Mesendoderm (in vitro differentiated cells): ENCODE measurements around the gene CD81.

Experiments used
- DNase-seq: peaks from one replicate; pipeline ENCODE4 v3.0.0; 2013
- H2AK5ac ChIP-seq: 2 replicates; pipeline ENCODE4 v1.6.1; 2013; ENCODE audit warnings: low read length, inconsistent platforms
- H2BK120ac ChIP-seq: 2 replicates; pipeline ENCODE4 v1.6.1; 2013; ENCODE audit warnings: low read depth, mild to moderate bottlenecking, low read length, moderate library complexity, mixed read lengths
- H2BK15ac ChIP-seq: replicated peaks from 2 replicates; pipeline ENCODE4 v1.6.1; 2013; ENCODE audit warnings: low read depth, mild to moderate bottlenecking, moderate library complexity
- H2BK5ac ChIP-seq: 2 replicates; pipeline ENCODE4 v1.6.1; 2013; ENCODE audit warnings: low read length, inconsistent platforms
- H3K18ac ChIP-seq: 2 replicates; pipeline ENCODE4 v1.6.1; 2013; ENCODE audit warnings: mild to moderate bottlenecking, low read length, mixed read lengths
- H3K23ac ChIP-seq: one replicate; pipeline ENCODE4 v1.6.1; 2013; ENCODE audit warnings: low read length
- H3K27ac ChIP-seq: 2 replicates; pipeline ENCODE4 v1.5.1; 2013; ENCODE audit warnings: low read depth, mild to moderate bottlenecking, inconsistent platforms, low read length, moderate library complexity
- H3K27me3 ChIP-seq: 2 replicates; pipeline ENCODE4 v1.6.1; 2013; ENCODE audit warnings: low read length, control low read depth, mild to moderate bottlenecking, inconsistent platforms; ENCODE audit not compliant: insufficient read depth, poor library complexity
- H3K36me3 ChIP-seq: 2 replicates; pipeline ENCODE4 v1.6.1; 2013; ENCODE audit warnings: low read length, inconsistent platforms; ENCODE audit not compliant: control insufficient read depth, insufficient read depth
- H3K4ac ChIP-seq: one replicate; pipeline ENCODE4 v1.6.1; 2013; ENCODE audit warnings: low read depth, mild to moderate bottlenecking, low read length, moderate library complexity
- H3K4me1 ChIP-seq: 2 replicates; pipeline ENCODE4 v1.6.1; 2013; ENCODE audit warnings: low read depth, low read length, inconsistent platforms; ENCODE audit not compliant: control insufficient read depth
- H3K4me2 ChIP-seq: 2 replicates; pipeline ENCODE4 v1.6.1; 2013; ENCODE audit warnings: low read length
- H3K4me3 ChIP-seq: 2 replicates; pipeline ENCODE4 v1.5.1; 2013; ENCODE audit warnings: mild to moderate bottlenecking, low read length
- H3K56ac ChIP-seq: one replicate; pipeline ENCODE4 v1.6.1; 2013; ENCODE audit warnings: low read length
- H3K79me1 ChIP-seq: 2 replicates; pipeline ENCODE4 v1.6.1; 2013; ENCODE audit warnings: low read length, inconsistent platforms
- H3K79me2 ChIP-seq: 2 replicates; pipeline ENCODE4 v1.6.1; 2013; ENCODE audit warnings: mild to moderate bottlenecking, low read length; ENCODE audit not compliant: control insufficient read depth, insufficient read depth
- H3K9ac ChIP-seq: 2 replicates; pipeline ENCODE4 v1.6.1; 2013; ENCODE audit warnings: low read length, inconsistent platforms
- H4K5ac ChIP-seq: one replicate; pipeline ENCODE4 v1.6.1; 2013; ENCODE audit warnings: low read length
- H4K8ac ChIP-seq: one replicate; pipeline ENCODE4 v1.6.1; 2013; ENCODE audit warnings: low read depth, mild to moderate bottlenecking, control low read depth, low read length, moderate library complexity
- WGBS: extraction: QIAGEN DNeasy Blood & Tissue Kit; methylation state at CpG from one replicate; pipeline ENCODE4 v1.1.7; 2013; ENCODE audit warnings: low lambda C conversion rate, missing lambda C conversion rate; ENCODE audit not compliant: insufficient coverage; ENCODE audit errors: extremely low coverage; 5-methylcytosine and 5-hydroxymethylcytosine counted together

Gene CD81

GRCh38 chr11:2442589-2442988 is 65.5 kb downstream of the CD81 start:
- no peak for DNase-seq
- no peak overlapping the region for H3K4me3 ChIP-seq
- no peak overlapping the region for H3K56ac ChIP-seq
- peaks cover 17% of the 10 kb centered on the region for H3K27me3 ChIP-seq
- H3K18ac ChIP-seq: no peak overlapping the region
- no peak overlapping the region for H3K23ac ChIP-seq
- no peak overlapping the region for H2AK5ac ChIP-seq
- no peaks in the 10 kb centered on the region for H3K79me2 ChIP-seq
- H3K27ac ChIP-seq: no peak overlapping the region
- no peaks in the 10 kb centered on the region for H3K36me3 ChIP-seq
- no peak overlapping the region for H3K9ac ChIP-seq
- H3K4me2 ChIP-seq: no peak overlapping the region
- H3K4ac ChIP-seq: no peak overlapping the region
- H2BK15ac ChIP-seq: no peak overlapping the region
- H4K8ac ChIP-seq: no peak overlapping the region
- H3K79me1 ChIP-seq: no peaks in the 10 kb centered on the region
- WGBS: no CpG with 5 or more reads among the region's 2 CpGs
- no peaks in the 10 kb centered on the region for H3K4me1 ChIP-seq
- H2BK5ac ChIP-seq: no peak overlapping the region
- H4K5ac ChIP-seq: no peak overlapping the region
- no peak overlapping the region for H2BK120ac ChIP-seq

GRCh38 chr11:2443406-2443805 is 66.3 kb downstream of the CD81 start:
- DNase-seq: no peak
- no peak overlapping the region for H3K4ac ChIP-seq
- H3K27me3 ChIP-seq: peaks cover 17% of the 10 kb centered on the region
- H3K4me2 ChIP-seq: no peak overlapping the region
- H3K36me3 ChIP-seq: no peaks in the 10 kb centered on the region
- no peak overlapping the region for H3K23ac ChIP-seq
- no peaks in the 10 kb centered on the region for H3K4me1 ChIP-seq
- no peak overlapping the region for H4K8ac ChIP-seq
- H3K9ac ChIP-seq: no peak overlapping the region
- H3K27ac ChIP-seq: no peak overlapping the region
- H2BK5ac ChIP-seq: no peak overlapping the region
- H3K56ac ChIP-seq: no peak overlapping the region
- no peak overlapping the region for H2BK120ac ChIP-seq
- H3K79me1 ChIP-seq: no peaks in the 10 kb centered on the region
- H2AK5ac ChIP-seq: no peak overlapping the region
- no peak overlapping the region for H3K4me3 ChIP-seq
- no peak overlapping the region for H4K5ac ChIP-seq
- H3K79me2 ChIP-seq: no peaks in the 10 kb centered on the region
- no peak overlapping the region for H2BK15ac ChIP-seq
- WGBS: no CpG with 5 or more reads among the region's 11 CpGs
- H3K18ac ChIP-seq: no peak overlapping the region

GRCh38 chr11:2443881-2444820 is 67.0 kb downstream of the CD81 start, which contains the start of gene TRPM5:
Gene TRPM5, minus strand, starts transcription at chr11:2444514. Its CDS starts 21,478 bp downstream, at chr11:2423036.
- H3K79me1 ChIP-seq: no peaks in the 10 kb centered on the region
- H3K4ac ChIP-seq: no peak within 1 kb of the TSS
- H2BK15ac ChIP-seq: no peak within 1 kb of the TSS
- H3K9ac ChIP-seq: no peak within 1 kb of the TSS
- peak within 1 kb of the TSS; percentile 38 for H3K4me2 ChIP-seq
- no peak within 1 kb of the TSS for H4K8ac ChIP-seq
- no peak within 1 kb of the TSS for H2BK5ac ChIP-seq
- H3K27me3 ChIP-seq: peaks cover 17% of the 10 kb centered on the region
- no peak within 1 kb of the TSS for H2AK5ac ChIP-seq
- peak; percentile 37 for DNase-seq
- H3K56ac ChIP-seq: no peak within 1 kb of the TSS
- no CpG with 5 or more reads among the region's 64 CpGs for WGBS
- peak within 1 kb of the TSS; percentile 66 for H3K23ac ChIP-seq
- no peak within 1 kb of the TSS for H3K18ac ChIP-seq
- no peaks in the 10 kb centered on the region for H3K79me2 ChIP-seq
- H3K27ac ChIP-seq: no peak within 1 kb of the TSS
- H3K4me1 ChIP-seq: no peaks in the 10 kb centered on the region
- no peak within 1 kb of the TSS for H4K5ac ChIP-seq
- no peak within 1 kb of the TSS for H2BK120ac ChIP-seq
- H3K36me3 ChIP-seq: no peaks in the 10 kb centered on the region
- no peak within 1 kb of the TSS for H3K4me3 ChIP-seq

- H2BK120ac ChIP-seq: no peak within 1 kb of the TSS
- no peak within 1 kb of the TSS for H2BK15ac ChIP-seq
- no peak within 1 kb of the TSS for H4K8ac ChIP-seq
- WGBS: no CpG with 5 or more reads among the region's 116 CpGs
- DNase-seq: no peak
- H3K36me3 ChIP-seq: no peaks in the 10 kb centered on the region
- no peak within 1 kb of the TSS for H3K18ac ChIP-seq
- H3K4me3 ChIP-seq: no peak within 1 kb of the TSS
- no peaks in the 10 kb centered on the region for H3K79me1 ChIP-seq
- no peak within 1 kb of the TSS for H3K9ac ChIP-seq
- no peak within 1 kb of the TSS for H2AK5ac ChIP-seq
- H2BK5ac ChIP-seq: no peak within 1 kb of the TSS
- H3K56ac ChIP-seq: no peak within 1 kb of the TSS
- no peak within 1 kb of the TSS for H3K27ac ChIP-seq
- H3K79me2 ChIP-seq: no peaks in the 10 kb centered on the region
- peaks cover 17% of the 10 kb centered on the region for H3K27me3 ChIP-seq
- H3K4ac ChIP-seq: no peak within 1 kb of the TSS
- peak within 1 kb of the TSS; percentile 66 for H3K23ac ChIP-seq
- no peaks in the 10 kb centered on the region for H3K4me1 ChIP-seq
- no peak within 1 kb of the TSS for H4K5ac ChIP-seq
- peak within 1 kb of the TSS; percentile 38 for H3K4me2 ChIP-seq
Measured at GRCh38 chr11:2444821-2445745, 68.0 kb downstream of the CD81 start, which contains the start of gene KCNQ1. Gene KCNQ1, plus strand, starts transcription at chr11:2445008. Its CDS starts 91 bp downstream, at chr11:2445099.

- H2BK120ac ChIP-seq: no peak overlapping the region
- H2BK15ac ChIP-seq: no peak overlapping the region
- H2BK5ac ChIP-seq: no peak overlapping the region
- no peak overlapping the region for H2AK5ac ChIP-seq
- H3K18ac ChIP-seq: no peak overlapping the region
- no peak overlapping the region for H4K5ac ChIP-seq
- peaks cover 17% of the 10 kb centered on the region for H3K27me3 ChIP-seq
- no peak overlapping the region for H4K8ac ChIP-seq
- no peaks in the 10 kb centered on the region for H3K36me3 ChIP-seq
- no peaks in the 10 kb centered on the region for H3K79me2 ChIP-seq
- no peak overlapping the region for H3K9ac ChIP-seq
- no CpG with 5 or more reads among the region's 23 CpGs for WGBS
- no peak overlapping the region for H3K4me2 ChIP-seq
- no peaks in the 10 kb centered on the region for H3K79me1 ChIP-seq
- no peaks in the 10 kb centered on the region for H3K4me1 ChIP-seq
- H3K27ac ChIP-seq: no peak overlapping the region
- no peak overlapping the region for H3K23ac ChIP-seq
- H3K4me3 ChIP-seq: no peak overlapping the region
- no peak overlapping the region for H3K56ac ChIP-seq
- no peak for DNase-seq
- no peak overlapping the region for H3K4ac ChIP-seq
Measured at GRCh38 chr11:2445746-2446551, 68.8 kb downstream of the CD81 start.
